Measurements from ENCODE around the gene S100A16.
A peak's percentile ranks its signal among the peaks of the same experiment; 100 is the strongest.

Gene S100A16

DNA sequence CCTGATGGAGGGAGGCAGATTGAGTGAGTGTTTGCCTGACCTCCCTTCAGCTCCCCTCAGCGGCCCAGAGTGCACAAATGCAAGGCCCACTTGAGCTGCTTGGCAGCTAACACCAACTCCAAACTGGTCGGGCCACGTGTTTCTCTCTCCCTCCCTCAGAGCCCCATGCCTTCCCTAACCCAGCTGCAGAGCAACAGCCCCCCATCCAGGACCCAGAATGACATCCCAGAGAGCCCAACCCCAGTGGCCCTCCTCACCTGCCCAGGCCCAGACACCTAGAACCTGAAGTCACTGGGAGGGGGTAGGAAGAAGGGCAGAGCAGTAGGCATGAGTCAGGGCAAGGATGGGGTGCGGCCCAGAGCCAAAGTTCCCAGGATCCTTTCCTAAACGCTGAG lies 4.0 kb upstream of the S100A16 start:
- no peak for DNase-seq (ENCODE audit: low read depth, low spot score)
- H3K4me3 ChIP-seq (ENCODE audit: low read depth, low read length), result no peak overlapping the region
- in situ Hi-C loops (cut with HindIII; ENCODE audit: low sequenced_read_pairs), result no loop called here
- TF ChIP-seq, protein P1, sequence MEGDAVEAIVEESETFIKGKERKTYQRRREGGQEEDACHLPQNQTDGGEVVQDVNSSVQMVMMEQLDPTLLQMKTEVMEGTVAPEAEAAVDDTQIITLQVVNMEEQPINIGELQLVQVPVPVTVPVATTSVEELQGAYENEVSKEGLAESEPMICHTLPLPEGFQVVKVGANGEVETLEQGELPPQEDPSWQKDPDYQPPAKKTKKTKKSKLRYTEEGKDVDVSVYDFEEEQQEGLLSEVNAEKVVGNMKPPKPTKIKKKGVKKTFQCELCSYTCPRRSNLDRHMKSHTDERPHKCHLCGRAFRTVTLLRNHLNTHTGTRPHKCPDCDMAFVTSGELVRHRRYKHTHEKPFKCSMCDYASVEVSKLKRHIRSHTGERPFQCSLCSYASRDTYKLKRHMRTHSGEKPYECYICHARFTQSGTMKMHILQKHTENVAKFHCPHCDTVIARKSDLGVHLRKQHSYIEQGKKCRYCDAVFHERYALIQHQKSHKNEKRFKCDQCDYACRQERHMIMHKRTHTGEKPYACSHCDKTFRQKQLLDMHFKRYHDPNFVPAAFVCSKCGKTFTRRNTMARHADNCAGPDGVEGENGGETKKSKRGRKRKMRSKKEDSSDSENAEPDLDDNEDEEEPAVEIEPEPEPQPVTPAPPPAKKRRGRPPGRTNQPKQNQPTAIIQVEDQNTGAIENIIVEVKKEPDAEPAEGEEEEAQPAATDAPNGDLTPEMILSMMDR (IDR thresholded peaks at IDR 0.05; ENCODE audit: low read depth, low read length), result no peak

DNA sequence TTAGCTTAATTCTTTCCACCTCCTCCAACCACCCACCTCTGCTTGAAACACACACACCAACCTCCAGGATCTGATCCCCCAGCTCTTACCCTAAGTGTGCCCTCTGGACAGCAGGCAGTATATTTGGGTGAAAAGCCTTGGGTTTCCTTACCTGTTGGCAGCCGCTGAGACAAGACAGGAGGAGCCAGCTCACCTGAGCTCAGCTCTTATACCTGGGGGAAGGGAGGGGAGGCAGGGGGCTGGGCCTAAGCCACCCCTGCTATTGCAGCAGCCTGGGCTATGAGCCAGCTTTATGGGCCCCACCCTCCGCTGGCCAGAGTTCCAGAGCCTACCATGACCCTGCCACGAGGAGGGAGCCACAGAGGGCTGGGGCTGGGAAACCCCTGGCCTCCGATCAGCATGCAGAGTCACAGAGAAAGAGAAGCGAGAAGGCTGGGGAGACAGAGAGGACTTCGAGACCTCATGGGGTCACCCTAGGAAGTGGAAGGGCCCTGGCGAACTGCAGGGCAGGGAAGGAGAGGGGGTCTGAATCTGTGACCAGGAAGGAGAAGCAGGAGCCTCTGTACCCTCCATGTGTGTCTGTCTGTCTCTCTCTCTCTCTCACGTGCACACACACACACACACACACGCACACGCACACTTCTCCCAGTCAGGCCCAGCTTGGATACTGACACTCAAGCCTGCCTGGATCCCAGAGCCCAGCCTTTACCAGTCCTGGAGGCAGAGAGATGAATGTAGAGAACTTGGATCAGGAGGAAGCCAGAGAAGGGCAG lies 3.4 kb upstream of the S100A16 start, which contains the start of gene S100A14:
Gene S100A14 (minus strand): TSS at position 182 of the 773 bp plus-strand sequence. CDS start 467 bp downstream, outside the sequence.
- H3K4me3 ChIP-seq (ENCODE audit: low read depth, low read length), result no peak within 1 kb of the TSS
- TF ChIP-seq, protein P1 (IDR thresholded peaks at IDR 0.05; ENCODE audit: low read depth, low read length), result no peak
- in situ Hi-C loops (cut with HindIII; ENCODE audit: low sequenced_read_pairs), result no loop called here
- no peak for DNase-seq (ENCODE audit: low read depth, low spot score)

DNA sequence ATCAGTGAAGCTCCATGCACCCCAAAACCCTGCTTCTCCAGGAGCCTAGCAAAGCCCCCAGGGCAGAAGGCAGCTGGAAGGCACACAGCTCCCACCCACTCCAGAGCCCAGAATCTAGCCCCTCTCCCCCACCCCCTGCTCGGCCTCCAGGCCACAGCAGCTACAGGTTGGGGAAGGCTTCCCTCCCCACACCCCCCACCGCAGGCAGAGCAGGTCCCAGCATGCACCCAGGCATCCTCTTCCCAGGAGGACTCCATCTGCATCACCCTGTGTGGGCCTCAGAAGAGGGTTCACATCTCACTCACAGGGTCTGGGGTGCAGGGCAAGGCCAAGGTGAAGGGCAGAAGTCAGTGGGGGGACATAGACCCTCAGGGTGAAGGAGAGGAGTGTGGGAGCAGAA lies 2.5 kb upstream of the S100A16 start:
- in situ Hi-C loops (cut with HindIII; ENCODE audit: low sequenced_read_pairs), result no loop called here
- H3K4me3 ChIP-seq (ENCODE audit: low read depth, low read length), result no peak overlapping the region
- DNase-seq (ENCODE audit: low read depth, low spot score), result no peak
- TF ChIP-seq, protein P1 (IDR thresholded peaks at IDR 0.05; ENCODE audit: low read depth, low read length), result no peak

DNA sequence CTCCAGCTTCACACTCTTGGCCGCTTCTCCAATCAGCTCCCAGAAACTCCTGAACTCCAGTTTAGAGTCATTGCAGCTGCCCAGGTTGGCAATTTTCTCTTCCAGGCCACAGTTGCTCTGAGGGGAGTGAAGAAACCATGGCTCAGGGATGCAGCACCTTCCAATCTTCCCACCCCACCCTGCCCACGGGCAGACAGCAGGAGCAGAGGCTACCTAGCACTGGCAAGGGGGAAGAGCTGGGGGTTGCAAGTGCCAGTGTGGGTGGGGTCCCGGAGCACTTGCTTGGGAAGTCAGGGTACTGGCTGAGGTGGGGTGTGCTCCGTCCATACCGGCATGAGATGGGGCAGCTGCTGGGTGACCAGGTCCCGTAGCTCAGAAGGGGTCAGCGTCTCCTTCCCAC lies 2.0 kb upstream of the S100A16 start:
- in situ Hi-C loops (cut with HindIII; ENCODE audit: low sequenced_read_pairs), result no loop called here
- TF ChIP-seq, protein P1 (IDR thresholded peaks at IDR 0.05; ENCODE audit: low read depth, low read length), result no peak
- H3K4me3 ChIP-seq (ENCODE audit: low read depth, low read length), result no peak overlapping the region
- DNase-seq (ENCODE audit: low read depth, low spot score), result no peak

DNA sequence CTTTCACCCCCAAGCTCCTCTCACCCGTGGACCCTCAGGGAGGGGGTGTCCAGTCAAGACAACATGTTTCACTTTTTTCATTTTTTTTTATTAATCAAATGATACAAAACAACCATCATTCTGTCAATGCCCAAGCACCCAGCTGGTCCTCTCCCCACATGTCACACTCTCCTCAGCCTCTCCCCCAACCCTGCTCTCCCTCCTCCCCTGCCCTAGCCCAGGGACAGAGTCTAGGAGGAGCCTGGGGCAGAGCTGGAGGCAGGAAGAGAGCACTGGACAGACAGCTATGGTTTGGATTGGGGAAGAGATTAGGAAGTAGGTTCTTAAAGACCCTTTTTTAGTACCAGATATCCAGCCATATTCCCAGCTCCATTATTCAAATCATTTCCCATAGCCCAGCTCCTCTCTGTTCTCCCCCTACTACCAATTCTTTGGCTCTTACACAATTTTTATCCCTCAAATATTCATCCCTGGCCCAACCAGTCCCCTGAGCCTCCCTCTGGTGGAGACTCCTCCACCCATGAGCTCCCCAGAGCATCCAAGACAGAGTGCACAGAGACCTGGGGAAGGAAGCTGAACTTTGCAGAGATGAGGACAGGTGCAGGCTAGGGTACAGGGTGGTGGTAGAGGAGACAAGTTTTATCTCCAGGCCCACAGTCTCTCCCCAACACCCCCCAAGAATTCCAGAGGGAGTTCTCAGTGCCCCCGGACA lies 1.4 kb upstream of the S100A16 start:
- DNase-seq (ENCODE audit: low read depth, low spot score), result no peak
- TF ChIP-seq, protein P1 (IDR thresholded peaks at IDR 0.05; ENCODE audit: low read depth, low read length), result no peak
- in situ Hi-C loops (cut with HindIII; ENCODE audit: low sequenced_read_pairs), result no loop called here
- H3K4me3 ChIP-seq (ENCODE audit: low read depth, low read length), result no peak overlapping the region

DNA sequence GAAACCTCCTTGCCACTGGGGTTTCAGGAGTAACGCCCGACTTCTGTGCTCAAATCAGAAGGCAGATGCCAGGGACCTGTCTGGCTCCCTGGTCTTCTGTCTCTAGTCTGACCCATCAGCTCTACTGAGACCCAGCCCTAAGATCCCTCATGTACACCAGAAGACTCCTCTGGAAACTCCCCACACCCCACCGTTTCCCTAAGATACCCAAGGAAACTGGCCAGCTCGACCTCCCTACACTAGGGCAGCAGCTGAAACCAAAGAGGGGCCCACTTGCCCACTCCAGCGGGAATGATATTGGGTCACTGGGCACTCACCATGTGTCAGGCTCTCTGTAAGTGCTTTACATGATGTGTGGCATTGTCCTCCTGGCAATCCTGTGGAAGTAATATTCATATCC lies 469 bp upstream of the S100A16 start:
- TF ChIP-seq, protein P1 (IDR thresholded peaks at IDR 0.05; ENCODE audit: low read depth, low read length), result no peak
- in situ Hi-C loops (cut with HindIII; ENCODE audit: low sequenced_read_pairs), result no loop called here
- DNase-seq (ENCODE audit: low read depth, low spot score), result no peak
- H3K4me3 ChIP-seq (ENCODE audit: low read depth, low read length), result peak overlapping the region; percentile 86

Data from astrocyte of the spinal cord (primary cell).